ENCODE results near the gene MID2. TPM values are rescaled to one million over a fixed set of nuclear protein-coding genes. Genes with fewer than 3 reads are reported as not detected.
"Not testable (repeated sequence)": the region's sequence is repeated elsewhere in the genome, so short reads cannot be mapped to it uniquely, and the experiment has no call there.

The MID2 gene
- total RNA-seq, 1 donor from 2014 or later = 5.8 TPM

- Mint-ChIP-seq H3K4me3 (ENCODE audit: low read depth) (no peak overlapping the region), H3K27ac (no peak overlapping the region), H3K9me3 (no peaks in the 10 kb centered on the region), H3K27me3 (ENCODE audit: low read depth) (no peaks in the 10 kb centered on the region), H3K4me1 (ENCODE audit: low read depth) (peaks cover 5% of the 10 kb centered on the region), H3K36me3 (ENCODE audit: low read depth) (no peaks in the 10 kb centered on the region)
- intact Hi-C loops (cut with micrococcal nuclease) = loop anchor here (5.0 kb wide), 1 partner anchor 178 kb away; no protein-coding TSS in a partner anchor
- no peak for DNase-seq (ENCODE audit: low spot score)
These were observed 24.2 kb downstream of the MID2 start for GRCh38 chrX:107849747-107850421.

- H3K4me1 Mint-ChIP-seq (ENCODE audit: low read depth) = peaks cover 5% of the 10 kb centered on the region
- no peak overlapping the region for H3K4me3 Mint-ChIP-seq (ENCODE audit: low read depth)
- no peak overlapping the region for H3K27ac Mint-ChIP-seq
- no peaks in the 10 kb centered on the region for H3K27me3 Mint-ChIP-seq (ENCODE audit: low read depth)
- H3K9me3 Mint-ChIP-seq = no peaks in the 10 kb centered on the region
- no peak for DNase-seq (ENCODE audit: low spot score)
- intact Hi-C loops (cut with micrococcal nuclease) = no loop called here
- no peaks in the 10 kb centered on the region for H3K36me3 Mint-ChIP-seq (ENCODE audit: low read depth)
These were observed 24.7 kb downstream of the MID2 start for GRCh38 chrX:107850422-107850765.

DNA sequence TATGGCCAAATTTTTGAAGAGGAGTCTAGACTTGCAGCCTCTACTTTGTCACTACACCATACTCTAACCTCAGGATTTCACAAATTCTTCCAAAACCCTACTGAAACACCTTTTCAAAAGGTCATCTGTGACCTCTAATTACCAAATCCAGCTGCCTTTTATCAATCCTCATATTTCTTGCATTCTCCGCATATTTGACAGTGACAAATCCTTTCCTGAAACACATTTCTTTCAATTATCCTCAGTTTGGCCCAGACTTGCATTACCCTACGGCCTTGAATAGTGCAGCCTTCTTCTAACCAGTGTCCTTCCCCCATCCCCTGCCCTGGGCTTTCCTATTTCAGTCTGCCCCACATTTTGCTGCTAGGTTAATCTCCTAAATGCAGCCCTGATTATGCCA is 25.5 kb downstream of the MID2 start:
- intact Hi-C loops (cut with micrococcal nuclease) = no loop called here
- Mint-ChIP-seq H3K36me3 (ENCODE audit: low read depth) (no peaks in the 10 kb centered on the region), H3K4me1 (ENCODE audit: low read depth) (peaks cover 5% of the 10 kb centered on the region), H3K27me3 (ENCODE audit: low read depth) (no peaks in the 10 kb centered on the region), H3K9me3 (no peaks in the 10 kb centered on the region), H3K27ac (no peak overlapping the region), H3K4me3 (ENCODE audit: low read depth) (no peak overlapping the region)
- no peak for DNase-seq (ENCODE audit: low spot score)

DNA sequence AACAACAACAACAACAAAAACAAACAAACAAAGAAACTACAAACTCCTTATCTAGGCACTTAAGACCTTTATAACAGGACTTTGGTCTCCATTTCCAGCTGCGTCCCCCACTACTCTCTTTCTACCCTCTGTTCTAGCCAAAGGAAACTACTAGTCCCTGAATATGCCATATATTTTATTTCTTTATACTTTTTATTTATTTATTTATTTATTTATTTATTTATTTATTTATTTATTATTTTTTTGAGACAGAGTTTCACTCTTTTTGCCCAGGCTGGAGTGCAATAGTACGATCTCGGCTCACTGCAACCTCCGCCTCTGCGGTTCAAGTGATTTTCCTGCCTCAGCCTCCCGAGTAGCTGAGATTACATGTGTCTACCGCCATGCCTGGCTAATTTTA is 26.0 kb downstream of the MID2 start:
- H3K4me3 Mint-ChIP-seq (ENCODE audit: low read depth); intact Hi-C loops (cut with micrococcal nuclease); H3K36me3 Mint-ChIP-seq (ENCODE audit: low read depth); H3K27ac Mint-ChIP-seq; DNase-seq (ENCODE audit: low spot score); H3K9me3 Mint-ChIP-seq; H3K27me3 Mint-ChIP-seq (ENCODE audit: low read depth); H3K4me1 Mint-ChIP-seq (ENCODE audit: low read depth): not testable (repeated sequence)

DNA sequence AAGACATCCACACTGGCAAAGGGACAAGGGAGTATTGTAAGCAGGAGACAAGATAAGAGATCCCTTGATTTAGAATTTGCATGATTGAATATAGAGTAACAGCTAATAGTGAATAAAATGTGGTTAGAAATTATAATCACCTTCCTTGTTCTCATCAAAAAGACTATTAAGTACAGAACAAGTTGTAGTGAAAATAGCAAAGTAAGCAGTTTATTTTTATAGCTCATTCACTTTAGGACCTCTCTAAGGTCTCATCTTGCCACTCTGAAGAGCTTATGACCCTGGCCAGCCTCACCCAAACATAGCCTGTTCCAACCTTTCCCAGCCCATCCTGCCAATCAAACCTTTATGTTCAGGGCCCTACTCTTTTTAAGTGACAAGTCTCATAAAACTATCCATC is 30.6 kb downstream of the MID2 start:
- intact Hi-C loops (cut with micrococcal nuclease) = no loop called here

DNA sequence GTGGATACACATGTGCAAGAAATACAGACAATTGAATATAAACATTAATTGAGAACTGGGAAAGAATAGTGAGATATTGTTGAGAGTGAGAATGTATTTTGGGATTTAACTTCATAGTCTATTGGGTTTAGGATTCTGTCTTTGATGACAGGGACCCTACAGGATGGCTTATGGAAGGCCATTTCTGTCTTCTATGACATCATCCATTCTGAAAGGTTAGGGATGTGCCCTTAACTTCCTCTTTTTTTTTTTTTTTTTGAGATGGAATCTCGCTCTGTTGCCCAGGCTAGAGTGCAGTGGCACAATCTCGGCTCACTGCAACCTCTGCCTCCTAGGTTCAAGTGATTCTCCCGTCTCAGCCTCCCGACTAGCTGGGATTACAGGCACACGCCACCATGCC is 31.4 kb downstream of the MID2 start:
- H3K36me3 Mint-ChIP-seq (ENCODE audit: low read depth); H3K27ac Mint-ChIP-seq; H3K27me3 Mint-ChIP-seq (ENCODE audit: low read depth); H3K4me1 Mint-ChIP-seq (ENCODE audit: low read depth); H3K4me3 Mint-ChIP-seq (ENCODE audit: low read depth); DNase-seq (ENCODE audit: low spot score); intact Hi-C loops (cut with micrococcal nuclease); H3K9me3 Mint-ChIP-seq: not testable (repeated sequence)

More for the DNA sequence above, 30.6 kb downstream of the MID2 start:
- H3K9me3 Mint-ChIP-seq = no peaks in the 10 kb centered on the region
- no peaks in the 10 kb centered on the region for H3K27me3 Mint-ChIP-seq (ENCODE audit: low read depth)
- no peaks in the 10 kb centered on the region for H3K36me3 Mint-ChIP-seq (ENCODE audit: low read depth)
- peaks cover 3% of the 10 kb centered on the region for H3K4me1 Mint-ChIP-seq (ENCODE audit: low read depth)
- H3K4me3 Mint-ChIP-seq (ENCODE audit: low read depth) = no peak overlapping the region
- DNase-seq (ENCODE audit: low spot score) = no peak
- H3K27ac Mint-ChIP-seq = no peak overlapping the region

DNA sequence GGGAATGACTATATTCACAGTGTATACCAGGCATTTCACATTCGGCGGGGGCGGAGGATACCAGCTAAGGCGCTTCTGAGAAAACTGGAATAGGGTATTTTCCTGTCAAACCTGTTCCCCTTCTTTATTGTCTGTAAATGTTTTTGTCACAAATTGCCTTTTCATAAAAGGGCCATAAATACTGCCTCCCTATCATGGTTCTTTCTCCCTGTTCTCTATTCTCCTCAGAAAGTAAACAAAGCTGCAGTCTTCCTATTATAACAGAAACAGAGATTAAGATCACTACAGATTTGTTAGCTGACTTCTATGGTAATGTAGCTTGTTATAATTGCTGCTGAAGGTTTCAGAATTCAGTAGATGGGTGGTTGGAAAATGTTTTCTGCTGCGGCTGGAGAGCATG is 32.2 kb downstream of the MID2 start:
- H3K4me3 Mint-ChIP-seq (ENCODE audit: low read depth) = no peak overlapping the region
- H3K9me3 Mint-ChIP-seq = no peaks in the 10 kb centered on the region
- peaks cover 3% of the 10 kb centered on the region for H3K4me1 Mint-ChIP-seq (ENCODE audit: low read depth)
- H3K27ac Mint-ChIP-seq = no peak overlapping the region
- no peaks in the 10 kb centered on the region for H3K27me3 Mint-ChIP-seq (ENCODE audit: low read depth)
- no peaks in the 10 kb centered on the region for H3K36me3 Mint-ChIP-seq (ENCODE audit: low read depth)
- intact Hi-C loops (cut with micrococcal nuclease) = no loop called here
- DNase-seq (ENCODE audit: low spot score) = no peak

GRCh38 chrX:107861056-107861455 is 35.4 kb downstream of the MID2 start:
- Mint-ChIP-seq H3K4me3 (ENCODE audit: low read depth) (no peak overlapping the region), H3K27ac (no peak overlapping the region), H3K36me3 (ENCODE audit: low read depth) (no peaks in the 10 kb centered on the region), H3K27me3 (ENCODE audit: low read depth) (no peaks in the 10 kb centered on the region), H3K4me1 (ENCODE audit: low read depth) (peaks cover 3% of the 10 kb centered on the region), H3K9me3 (no peaks in the 10 kb centered on the region)
- intact Hi-C loops (cut with micrococcal nuclease) = no loop called here
- no peak for DNase-seq (ENCODE audit: low spot score)

- no peaks in the 10 kb centered on the region for H3K27me3 Mint-ChIP-seq (ENCODE audit: low read depth)
- H3K36me3 Mint-ChIP-seq (ENCODE audit: low read depth) = no peaks in the 10 kb centered on the region
- H3K9me3 Mint-ChIP-seq = no peaks in the 10 kb centered on the region
- H3K27ac Mint-ChIP-seq = no peak overlapping the region
- DNase-seq (ENCODE audit: low spot score) = no peak
- intact Hi-C loops (cut with micrococcal nuclease) = no loop called here
- no peak overlapping the region for H3K4me3 Mint-ChIP-seq (ENCODE audit: low read depth)
- H3K4me1 Mint-ChIP-seq (ENCODE audit: low read depth) = no peaks in the 10 kb centered on the region
These were observed 45.5 kb downstream of the MID2 start for GRCh38 chrX:107871136-107871535.

GRCh38 chrX:107878106-107878505 is 52.4 kb downstream of the MID2 start:
- Mint-ChIP-seq H3K36me3 (ENCODE audit: low read depth) (no peaks in the 10 kb centered on the region), H3K4me1 (ENCODE audit: low read depth) (no peaks in the 10 kb centered on the region), H3K27ac (no peak overlapping the region)

GRCh38 chrX:107880054-107880610 is 54.5 kb downstream of the MID2 start:
- Mint-ChIP-seq H3K4me1 (ENCODE audit: low read depth) (no peaks in the 10 kb centered on the region), H3K36me3 (ENCODE audit: low read depth) (no peaks in the 10 kb centered on the region)

More at GRCh38 chrX:107878106-107878505, 52.4 kb downstream of the MID2 start:
- intact Hi-C loops (cut with micrococcal nuclease) = no loop called here
- Mint-ChIP-seq H3K4me3 (ENCODE audit: low read depth) (no peak overlapping the region), H3K27me3 (ENCODE audit: low read depth) (no peaks in the 10 kb centered on the region), H3K9me3 (no peaks in the 10 kb centered on the region)
- DNase-seq (ENCODE audit: low spot score) = no peak

DNA sequence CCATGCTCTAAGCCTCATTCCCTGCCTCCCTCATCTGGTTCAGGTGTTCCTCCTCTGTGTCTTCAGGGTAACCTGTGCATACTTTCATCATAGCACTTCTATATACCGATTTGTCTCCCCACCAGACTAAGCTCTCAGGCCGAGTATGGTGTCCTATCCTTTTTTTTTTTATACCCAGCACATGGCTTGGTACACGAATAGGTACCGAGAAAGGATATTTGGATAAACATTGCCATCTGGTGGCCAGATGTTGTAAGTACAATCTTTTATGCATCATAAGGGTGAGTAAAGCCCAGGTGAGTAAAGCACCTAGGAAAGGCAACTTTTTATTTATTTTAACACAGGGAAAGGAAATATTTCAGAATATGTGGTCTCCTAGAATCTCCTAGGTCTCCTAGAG is 68.4 kb downstream of the MID2 start:
- H3K9me3 Mint-ChIP-seq = peaks cover 7% of the 10 kb centered on the region
- H3K27me3 Mint-ChIP-seq (ENCODE audit: low read depth) = peaks cover 1% of the 10 kb centered on the region
- H3K4me3 Mint-ChIP-seq (ENCODE audit: low read depth) = no peak overlapping the region
- H3K36me3 Mint-ChIP-seq (ENCODE audit: low read depth) = peaks cover 3% of the 10 kb centered on the region
- H3K4me1 Mint-ChIP-seq (ENCODE audit: low read depth) = no peaks in the 10 kb centered on the region
- no peak for DNase-seq (ENCODE audit: low spot score)
- intact Hi-C loops (cut with micrococcal nuclease) = loop anchor here (1.0 to 10.0 kb wide), 3 partner anchors 117 to 999 kb away; partner anchors contain the start of genes NCBP2L and TSC22D3
- H3K27ac Mint-ChIP-seq = no peak overlapping the region

More at GRCh38 chrX:107880054-107880610, 54.5 kb downstream of the MID2 start:
- Mint-ChIP-seq H3K27me3 (ENCODE audit: low read depth) (no peaks in the 10 kb centered on the region), H3K27ac (no peak overlapping the region), H3K4me3 (ENCODE audit: low read depth) (no peak overlapping the region), H3K9me3 (no peaks in the 10 kb centered on the region)
- DNase-seq (ENCODE audit: low spot score) = no peak
- intact Hi-C loops (cut with micrococcal nuclease) = no loop called here

GRCh38 chrX:107902721-107903120 is 77.1 kb downstream of the MID2 start:
- Mint-ChIP-seq H3K9me3 (no peaks in the 10 kb centered on the region), H3K4me3 (ENCODE audit: low read depth) (no peak overlapping the region), H3K4me1 (ENCODE audit: low read depth) (no peaks in the 10 kb centered on the region), H3K36me3 (ENCODE audit: low read depth) (no peaks in the 10 kb centered on the region), H3K27ac (no peak overlapping the region), H3K27me3 (ENCODE audit: low read depth) (no peaks in the 10 kb centered on the region)
- no peak for DNase-seq (ENCODE audit: low spot score)
- intact Hi-C loops (cut with micrococcal nuclease) = no loop called here
